PC-3 (cell line): ENCODE results near the gene ENO4.

Experiments used
- EZH2 ChIP-seq: fragments of 300-600 bp; sonication (generic); IDR thresholded peaks from one replicate; pipeline ENCODE4 v1.6.1; 2017; ENCODE audit warnings: antibody characterized with exemption, mild to moderate bottlenecking, low read length; ENCODE audit not compliant: unreplicated experiment
- EZH2phosphoT487 ChIP-seq: fragments of 300-600 bp; sonication (generic); IDR thresholded peaks from 2 replicates; pipeline ENCODE4 v1.6.1; 2018; ENCODE audit warnings: mild to moderate bottlenecking, antibody characterized with exemption, low read length, borderline replicate concordance
- TF ChIP-seq, protein P1 (sequence below): fragments of 300-600 bp; sonication (generic); conservative IDR thresholded peaks from 2 replicates; pipeline ENCODE4 v1.5.1; 2017; ENCODE audit warnings: antibody characterized with exemption, low read depth, mild to moderate bottlenecking, low read length

DNA sequence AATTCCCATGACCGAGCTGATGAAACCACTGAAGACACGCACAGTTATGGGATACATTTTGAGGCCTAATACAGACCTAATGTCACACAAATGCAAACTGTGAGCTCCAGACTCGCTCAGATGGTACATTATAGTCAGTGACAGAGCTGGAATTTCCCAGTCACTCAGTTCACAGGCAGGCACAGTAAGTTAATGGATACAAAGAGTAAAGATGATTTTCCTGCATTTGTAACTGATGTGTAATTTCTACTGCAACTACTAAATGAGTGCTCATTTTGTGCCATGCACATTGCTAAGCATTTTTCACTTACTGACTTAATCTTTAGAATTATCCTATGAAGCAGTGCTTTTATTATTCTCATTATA, 56.5 kb downstream of the ENO4 start:
- TF ChIP-seq, protein P1, sequence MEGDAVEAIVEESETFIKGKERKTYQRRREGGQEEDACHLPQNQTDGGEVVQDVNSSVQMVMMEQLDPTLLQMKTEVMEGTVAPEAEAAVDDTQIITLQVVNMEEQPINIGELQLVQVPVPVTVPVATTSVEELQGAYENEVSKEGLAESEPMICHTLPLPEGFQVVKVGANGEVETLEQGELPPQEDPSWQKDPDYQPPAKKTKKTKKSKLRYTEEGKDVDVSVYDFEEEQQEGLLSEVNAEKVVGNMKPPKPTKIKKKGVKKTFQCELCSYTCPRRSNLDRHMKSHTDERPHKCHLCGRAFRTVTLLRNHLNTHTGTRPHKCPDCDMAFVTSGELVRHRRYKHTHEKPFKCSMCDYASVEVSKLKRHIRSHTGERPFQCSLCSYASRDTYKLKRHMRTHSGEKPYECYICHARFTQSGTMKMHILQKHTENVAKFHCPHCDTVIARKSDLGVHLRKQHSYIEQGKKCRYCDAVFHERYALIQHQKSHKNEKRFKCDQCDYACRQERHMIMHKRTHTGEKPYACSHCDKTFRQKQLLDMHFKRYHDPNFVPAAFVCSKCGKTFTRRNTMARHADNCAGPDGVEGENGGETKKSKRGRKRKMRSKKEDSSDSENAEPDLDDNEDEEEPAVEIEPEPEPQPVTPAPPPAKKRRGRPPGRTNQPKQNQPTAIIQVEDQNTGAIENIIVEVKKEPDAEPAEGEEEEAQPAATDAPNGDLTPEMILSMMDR: no peak
- TF ChIP-seq EZH2 (no peak), EZH2phosphoT487 (no peak)
